Prostate gland (tissue), 2 donors: ENCODE results near the gene THSD4. TPM values are rescaled to one million over a fixed set of nuclear protein-coding genes. Genes with fewer than 3 reads are reported as not detected.

Experiments
- DNase-seq: peaks from one replicate; pipeline ENCODE4 v3.0.0-alpha.2; 2019; ENCODE audit warnings: low spot score
- H3K27ac ChIP-seq, 2 donors: fragments of 200-600 bp; sonication (generic); 2 replicates each; pipeline ENCODE4 v1.5.1; 2017 to 2019
- H3K27me3 ChIP-seq: fragments of 200-600 bp; sonication (generic); replicated peaks from 2 replicates; pipeline ENCODE4 v1.5.1; 2019; ENCODE audit not compliant: insufficient read depth
- H3K36me3 ChIP-seq, 2 donors: fragments of 200-600 bp; sonication (generic); 1 replicate in 1 of 2; 2 replicates in 1 of 2; pipeline versions ENCODE4 v1.5.1 to v1.8.1; 2017 to 2019
- H3K4me1 ChIP-seq: fragments of 200-600 bp; sonication (generic); replicated peaks from 2 replicates; pipeline ENCODE4 v1.5.1; 2019
- H3K4me3 ChIP-seq, 2 donors: fragments of 200-600 bp; sonication (generic); 2 replicates each; pipeline ENCODE4 v1.5.1; 2017 to 2019
- H3K9me3 ChIP-seq: fragments of 200-600 bp; sonication (generic); 2 replicates; pipeline ENCODE4 v1.5.1; 2017
- CTCF ChIP-seq, 4 experiments: fragments of 200-600 bp in 2 of 4; fragments of 450-650 bp in 2 of 4; sonication (generic) in 2 of 4; IDR thresholded peaks; 1 replicate in 3 of 4; 2 replicates in 1 of 4; pipeline ENCODE4 v1.5.1; 2016 to 2019; ENCODE audit warnings: antibody characterized with exemption in 4 of 4, mild to moderate bottlenecking in 2 of 4, moderate library complexity in 2 of 4
- POLR2A ChIP-seq: fragments of 450-650 bp; IDR thresholded peaks from one replicate; pipeline ENCODE4 v1.6.1; 2016; ENCODE audit warnings: antibody characterized with exemption, mild to moderate bottlenecking
- POLR2AphosphoS5 ChIP-seq: sonication (generic); formaldehyde crosslinking; IDR thresholded peaks from one replicate; pipeline ENCODE4 v1.6.1; 2017; ENCODE audit warnings: antibody characterized with exemption
- WGBS: methylation state at CpG from one replicate; pipeline ENCODE4 v1.1.5; 2018; 5-methylcytosine and 5-hydroxymethylcytosine counted together
- intact Hi-C: fragments of 100-400 bp; cut with DNase I; formaldehyde crosslinking; loops from one replicate; pipeline ENCODE4 v1.14.2; 2022
- total RNA-seq, 2 donors: library from RNA; depleted of rRNA; stranded (reverse); fragments of >200 nt; gene quantifications; one replicate each; pipeline ENCODE4 v1.1.0, GENCODE V29; 2016

The THSD4 gene
- total RNA-seq, 2 donors from 2014 or later, result 84.1 to 223 TPM

- WGBS, result 85% methylated on average over 3 of the region's 3 CpGs
- H3K27ac ChIP-seq, result no peak overlapping the region
- H3K4me3 ChIP-seq, result no peak overlapping the region
- H3K27me3 ChIP-seq, result no peaks in the 10 kb centered on the region
- H3K4me1 ChIP-seq, result no peaks in the 10 kb centered on the region
- no peak for DNase-seq
- no peaks in the 10 kb centered on the region for H3K9me3 ChIP-seq
- intact Hi-C loops, result no loop called here
- TF ChIP-seq POLR2A (no peak), CTCF (IDR thresholded peaks at IDR 0.05) (no peak), POLR2AphosphoS5 (no peak)
- peaks cover 0 to 4% of the 10 kb centered on the region in 2 donors for H3K36me3 ChIP-seq
Measured at GRCh38 chr15:71822890-71823630, 707.8 kb downstream of the THSD4 start.

GRCh38 chr15:71823801-71824200 lies 708.5 kb downstream of the THSD4 start:
- Histone ChIP-seq H3K9me3 (no peaks in the 10 kb centered on the region), H3K36me3 (peaks cover 0 to 4% of the 10 kb centered on the region in 2 donors), H3K27me3 (no peaks in the 10 kb centered on the region), H3K4me3 (no peak overlapping the region), H3K4me1 (no peaks in the 10 kb centered on the region), H3K27ac (no peak overlapping the region)
- WGBS, result 70% methylated on average over 3 of the region's 3 CpGs
- intact Hi-C loops, result no loop called here
- no peak for DNase-seq
- TF ChIP-seq POLR2AphosphoS5, result no peak
- TF ChIP-seq CTCF (IDR thresholded peaks at IDR 0.05), result no peak

- H3K4me3 ChIP-seq, result no peak overlapping the region
- WGBS, result 92% methylated on average over 4 of the region's 4 CpGs
- H3K27ac ChIP-seq, result no peak overlapping the region
- H3K36me3 ChIP-seq, result peaks cover 4% of the 10 kb centered on the region in 2 donors
- intact Hi-C loops, result no loop called here
- H3K27me3 ChIP-seq, result no peaks in the 10 kb centered on the region
- no peak for DNase-seq
- TF ChIP-seq POLR2AphosphoS5 (no peak), POLR2A (no peak), CTCF (IDR thresholded peaks at IDR 0.05) (no peak)
- no peaks in the 10 kb centered on the region for H3K4me1 ChIP-seq
- no peaks in the 10 kb centered on the region for H3K9me3 ChIP-seq
Measured at GRCh38 chr15:71825021-71825730, 709.9 kb downstream of the THSD4 start.

DNA sequence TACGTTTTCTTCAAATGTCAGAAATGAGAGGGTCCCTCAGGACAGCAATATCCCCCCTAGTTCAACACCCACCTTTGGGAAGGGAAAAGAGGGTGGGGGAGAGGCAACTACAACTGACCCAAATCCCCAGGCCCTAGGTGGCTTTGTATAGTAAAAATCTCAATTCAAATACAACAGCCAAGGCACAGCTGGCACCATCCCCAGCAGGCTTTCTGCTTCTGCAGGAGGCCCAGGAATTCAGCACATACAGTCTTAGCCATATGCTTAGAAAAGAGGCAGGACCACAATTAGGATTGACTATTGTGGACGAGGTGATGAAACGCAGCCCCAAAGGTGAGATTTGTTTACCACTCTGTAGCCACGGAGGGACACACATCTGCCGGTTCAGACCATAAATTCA lies 710.9 kb downstream of the THSD4 start:
- H3K4me3 ChIP-seq, result no peak overlapping the region
- no peaks in the 10 kb centered on the region for H3K27me3 ChIP-seq
- no peaks in the 10 kb centered on the region for H3K4me1 ChIP-seq
- no peak overlapping the region for H3K27ac ChIP-seq
- 82% methylated on average over 5 of the region's 5 CpGs for WGBS
- TF ChIP-seq POLR2A (no peak), CTCF (IDR thresholded peaks at IDR 0.05) (no peak), POLR2AphosphoS5 (no peak)
- DNase-seq, result no peak
- intact Hi-C loops, result no loop called here
- H3K9me3 ChIP-seq, result no peaks in the 10 kb centered on the region
- H3K36me3 ChIP-seq, result peaks cover 4% of the 10 kb centered on the region in 2 donors
